CD4-positive, alpha-beta T cell (primary cell): ENCODE data around the gene ADTRP. TPM values are rescaled to one million over a fixed set of nuclear protein-coding genes. Genes with fewer than 3 reads are reported as not detected.
"Not testable (repeated sequence)": the region's sequence is repeated elsewhere in the genome, so short reads cannot be mapped to it uniquely, and the experiment has no call there.

ENCODE experiments used
- ATAC-seq: fragments of 200-7000 bp; cut with Tn5 transposase; one replicate; pipeline ENCODE4 v1.10.0; 2022; ENCODE audit warnings: mild to moderate bottlenecking; ENCODE audit not compliant: poor library complexity
- CTCF ChIA-PET: fragments of 350-600 bp; sonication (Branson Sonifier 250); formaldehyde crosslinking; loops from one replicate; lab custom pipeline; 2021; ENCODE audit warnings: antibody characterized with exemption, inconsistent platforms; lab: Charles Lee
- POLR2A ChIA-PET: fragments of 350-600 bp; sonication (Branson Sonifier 250); formaldehyde crosslinking; loops from one replicate; lab custom pipeline; 2021; ENCODE audit warnings: antibody characterized with exemption, inconsistent platforms; lab: Charles Lee
- DNase-seq, 14 experiments: peaks; one replicate each; pipeline ENCODE4 v3.0.0-alpha.2; 2013 to 2020; ENCODE audit warnings: mixed read lengths in 2 of 14
- H3K27ac ChIP-seq, 2 donors: one replicate each; pipeline versions ENCODE4 v1.5.1 to v1.7.0; 2013; ENCODE audit warnings: low read length in 2 of 2, low read depth in 1 of 2, mild to moderate bottlenecking in 1 of 2
- H3K27me3 ChIP-seq, 2 experiments: 1 replicate in 1 of 2; 2 replicates in 1 of 2; pipeline versions ENCODE4 v1.6.1 to v1.7.0; 2013; ENCODE audit warnings: low read length in 2 of 2, control low read depth in 1 of 2, mild to moderate bottlenecking in 1 of 2, moderate library complexity in 1 of 2; ENCODE audit not compliant: insufficient read depth in 2 of 2, control insufficient read depth in 1 of 2
- H3K36me3 ChIP-seq: one replicate; pipeline ENCODE4 v1.6.1; 2013; ENCODE audit warnings: low read length, control low read depth; ENCODE audit not compliant: insufficient read depth
- H3K4me1 ChIP-seq: one replicate; pipeline ENCODE4 v1.6.1; 2013; ENCODE audit warnings: low read length, control low read depth; ENCODE audit not compliant: insufficient read depth
- H3K4me3 ChIP-seq: one replicate; pipeline ENCODE4 v1.5.1; 2013; ENCODE audit warnings: mild to moderate bottlenecking, low read length, moderate library complexity
- H3K9me3 ChIP-seq, 2 experiments: 1 replicate in 1 of 2; 2 replicates in 1 of 2; pipeline versions ENCODE4 v1.6.1 to v1.7.0; 2013; ENCODE audit warnings: low read length in 2 of 2, mild to moderate bottlenecking in 2 of 2, control low read depth in 1 of 2, moderate library complexity in 1 of 2; ENCODE audit not compliant: control insufficient read depth in 1 of 2, insufficient read depth in 1 of 2
- H3K27ac Mint-ChIP-seq: one replicate; pipeline ENCODE4 v1.8.0; 2020; ENCODE audit warnings: mixed read lengths
- H3K27me3 Mint-ChIP-seq: one replicate; pipeline ENCODE4 v1.8.0; 2021; ENCODE audit warnings: mixed read lengths
- H3K36me3 Mint-ChIP-seq: one replicate; pipeline ENCODE4 v1.8.0; 2021; ENCODE audit warnings: low read depth, mixed read lengths
- H3K4me1 Mint-ChIP-seq: one replicate; pipeline ENCODE4 v1.8.0; 2021; ENCODE audit warnings: low read depth, mixed read lengths
- H3K4me3 Mint-ChIP-seq: one replicate; pipeline ENCODE4 v1.8.0; 2020; ENCODE audit warnings: mild to moderate bottlenecking, mixed read lengths
- H3K9me3 Mint-ChIP-seq: one replicate; pipeline ENCODE4 v1.8.0; 2020; ENCODE audit warnings: mixed read lengths
- CTCF ChIP-seq: fragments of 200-600 bp; IDR thresholded peaks from one replicate; pipeline ENCODE4 v1.8.0; 2022; ENCODE audit warnings: antibody characterized with exemption, mild to moderate bottlenecking
- intact Hi-C, 2 experiments: fragments of 100-400 bp; cut with DNase I in 1 of 2; cut with micrococcal nuclease in 1 of 2; formaldehyde crosslinking; loops; one replicate each; pipeline versions ENCODE4 v1.15.1 to v1.9.0; 2023 to 2025; cut with DNase I, micrococcal nuclease
- total RNA-seq, 174 experiments: library from RNA in 2 of 174; stranded (reverse) in 2 of 174; gene quantifications; one replicate each; pipeline ENCODE4 v1.2.3 and lab custom pipeline; 2021 to 2026

The ADTRP gene
- total RNA-seq, 2 experiments from 2014 or later, result 14.3 to 15.2 TPM

GRCh38 chr6:11803591-11803971 is 25.0 kb upstream of the ADTRP start:
- Histone ChIP-seq H3K27me3 (no peaks in the 10 kb centered on the region), H3K9me3 (no peaks in the 10 kb centered on the region), H3K36me3 (no peaks in the 10 kb centered on the region), H3K27ac (no peak overlapping the region), H3K4me3 (no peak overlapping the region), H3K4me1 (peaks cover 10% of the 10 kb centered on the region)
- H3K27me3 Mint-ChIP-seq, result no peaks in the 10 kb centered on the region
- intact Hi-C loops, result no loop called here
- no peak overlapping the region for H3K27ac Mint-ChIP-seq
- no peak for DNase-seq
- H3K9me3 Mint-ChIP-seq, result no peaks in the 10 kb centered on the region
- POLR2A ChIA-PET, result no interaction called here
- no peak for ATAC-seq
- H3K4me1 Mint-ChIP-seq, result peaks cover 14% of the 10 kb centered on the region
- CTCF ChIA-PET, result no interaction called here
- H3K4me3 Mint-ChIP-seq, result no peak overlapping the region
- no peaks in the 10 kb centered on the region for H3K36me3 Mint-ChIP-seq
- no peak for TF ChIP-seq CTCF

- TF ChIP-seq CTCF, result no peak
- ATAC-seq (no peak), DNase-seq (no peak)
- Histone ChIP-seq H3K27me3 (no peaks in the 10 kb centered on the region), H3K36me3 (no peaks in the 10 kb centered on the region), H3K27ac (no peak overlapping the region), H3K4me1 (peaks cover 10% of the 10 kb centered on the region), H3K9me3 (no peaks in the 10 kb centered on the region), H3K4me3 (no peak overlapping the region)
- Mint-ChIP-seq H3K27me3 (no peaks in the 10 kb centered on the region), H3K4me1 (peaks cover 14% of the 10 kb centered on the region), H3K9me3 (no peaks in the 10 kb centered on the region), H3K36me3 (no peaks in the 10 kb centered on the region), H3K4me3 (no peak overlapping the region), H3K27ac (no peak overlapping the region)
- POLR2A ChIA-PET, result no interaction called here
- CTCF ChIA-PET, result no interaction called here
- intact Hi-C loops, result no loop called here
These were observed 24.4 kb upstream of the ADTRP start for GRCh38 chr6:11802886-11803590.

- H3K27ac Mint-ChIP-seq, H3K4me3 ChIP-seq, intact Hi-C loops, H3K4me1 ChIP-seq, H3K9me3 ChIP-seq, DNase-seq, H3K36me3 ChIP-seq, H3K27me3 Mint-ChIP-seq, H3K9me3 Mint-ChIP-seq, ATAC-seq, CTCF ChIA-PET, H3K27me3 ChIP-seq, H3K27ac ChIP-seq, H3K36me3 Mint-ChIP-seq, H3K4me3 Mint-ChIP-seq, H3K4me1 Mint-ChIP-seq, POLR2A ChIA-PET: not testable (repeated sequence)
These were observed 21.9 kb upstream of the ADTRP start for GRCh38 chr6:11800531-11800930.

DNA sequence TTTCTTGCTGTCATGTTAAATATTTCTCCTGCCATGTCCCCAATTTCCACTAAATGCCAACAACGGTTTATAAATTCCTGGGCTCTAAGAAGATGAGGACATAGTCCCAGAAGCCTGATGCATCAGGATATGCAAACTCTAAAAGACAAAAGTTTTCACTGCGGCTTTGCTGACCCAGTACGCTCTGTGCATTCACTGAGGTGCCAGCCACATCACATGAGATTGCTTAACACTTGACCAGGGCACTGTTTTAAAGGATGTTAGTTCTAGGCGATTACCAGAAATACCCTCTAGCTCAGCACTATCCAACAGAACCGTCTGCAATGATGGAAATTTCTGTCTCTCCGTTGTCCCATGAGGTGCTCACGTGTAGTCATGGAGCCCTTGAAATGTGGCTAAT is 19.9 kb upstream of the ADTRP start:
- H3K4me1 ChIP-seq, result no peaks in the 10 kb centered on the region
- no peaks in the 10 kb centered on the region for H3K36me3 ChIP-seq
- no peak for TF ChIP-seq CTCF
- no peak overlapping the region for H3K27ac Mint-ChIP-seq
- H3K4me1 Mint-ChIP-seq, result no peaks in the 10 kb centered on the region
- no peaks in the 10 kb centered on the region for H3K27me3 ChIP-seq
- H3K9me3 ChIP-seq, result peaks cover 0 to 4% of the 10 kb centered on the region in 2 experiments
- POLR2A ChIA-PET, result no interaction called here
- no peak overlapping the region for H3K4me3 Mint-ChIP-seq
- intact Hi-C loops, result no loop called here
- peaks cover 2% of the 10 kb centered on the region for H3K9me3 Mint-ChIP-seq
- no peak overlapping the region for H3K27ac ChIP-seq
- H3K27me3 Mint-ChIP-seq, result no peaks in the 10 kb centered on the region
- CTCF ChIA-PET, result no interaction called here
- no peak overlapping the region for H3K4me3 ChIP-seq
- H3K36me3 Mint-ChIP-seq, result no peaks in the 10 kb centered on the region
- ATAC-seq (no peak), DNase-seq (no peak)
